Mucosa of descending colon (tissue), 3 donors: ENCODE measurements around the gene PRDM16. TPM values are rescaled to one million over a fixed set of nuclear protein-coding genes. Genes with fewer than 3 reads are reported as not detected.
A peak's percentile ranks its signal among the peaks of the same experiment; 100 is the strongest.

Source experiments
- ATAC-seq: fragments of 200-7000 bp; cut with Tn5 transposase; one replicate; pipeline ENCODE4 v1.9.1; 2020; ENCODE audit warnings: mild to moderate bottlenecking, moderate library complexity
- DNase-seq, 3 donors: peaks; one replicate each; pipeline ENCODE4 v3.0.0-alpha.2; 2020
- H3K36me3 ChIP-seq: fragments of 200-600 bp; one replicate; pipeline ENCODE4 v1.8.0; 2021; ENCODE audit warnings: low read depth, mild to moderate bottlenecking
- H3K4me1 ChIP-seq: fragments of 200-600 bp; one replicate; pipeline ENCODE4 v1.8.0; 2021; ENCODE audit warnings: low read depth, mild to moderate bottlenecking
- H3K4me3 ChIP-seq: fragments of 200-600 bp; one replicate; pipeline ENCODE4 v1.8.0; 2021; ENCODE audit warnings: mild to moderate bottlenecking
- H3K9me3 ChIP-seq: fragments of 200-600 bp; one replicate; pipeline ENCODE4 v1.8.0; 2021; ENCODE audit warnings: mild to moderate bottlenecking
- CTCF ChIP-seq: fragments of 200-600 bp; IDR thresholded peaks from one replicate; pipeline ENCODE4 v1.8.0; 2022; ENCODE audit warnings: antibody characterized with exemption, mild to moderate bottlenecking
- intact Hi-C, 2 donors: fragments of 100-400 bp; cut with DNase I in 1 of 2; cut with micrococcal nuclease in 1 of 2; formaldehyde crosslinking; loops; one replicate each; pipeline versions ENCODE4 v1.11.0 to v1.11.1; 2022; cut with DNase I, micrococcal nuclease
- total RNA-seq, 3 donors: library from RNA; stranded (reverse); fragmentation: NEBNext Ultra II Directional in 2 of 3; extraction: Animal tissue kit (Norgen Biotek cat#: 25700) in 2 of 3; gene quantifications; one replicate each; pipeline versions ENCODE4 v1.2.1 to v1.2.4, GENCODE V29; 2021 to 2023
- donor health status: DM: no; HTN: no; CAD: no; lungs with moderate emphysema.
- donor health status: DM: no; HTN: no; CAD: no.
- donor health status: DM: no; HTN: yes; CAD: no.

The PRDM16 gene
- total RNA-seq, 3 donors from 2014 or later = 1.6 to 2.5 (median 2.4) TPM

DNA sequence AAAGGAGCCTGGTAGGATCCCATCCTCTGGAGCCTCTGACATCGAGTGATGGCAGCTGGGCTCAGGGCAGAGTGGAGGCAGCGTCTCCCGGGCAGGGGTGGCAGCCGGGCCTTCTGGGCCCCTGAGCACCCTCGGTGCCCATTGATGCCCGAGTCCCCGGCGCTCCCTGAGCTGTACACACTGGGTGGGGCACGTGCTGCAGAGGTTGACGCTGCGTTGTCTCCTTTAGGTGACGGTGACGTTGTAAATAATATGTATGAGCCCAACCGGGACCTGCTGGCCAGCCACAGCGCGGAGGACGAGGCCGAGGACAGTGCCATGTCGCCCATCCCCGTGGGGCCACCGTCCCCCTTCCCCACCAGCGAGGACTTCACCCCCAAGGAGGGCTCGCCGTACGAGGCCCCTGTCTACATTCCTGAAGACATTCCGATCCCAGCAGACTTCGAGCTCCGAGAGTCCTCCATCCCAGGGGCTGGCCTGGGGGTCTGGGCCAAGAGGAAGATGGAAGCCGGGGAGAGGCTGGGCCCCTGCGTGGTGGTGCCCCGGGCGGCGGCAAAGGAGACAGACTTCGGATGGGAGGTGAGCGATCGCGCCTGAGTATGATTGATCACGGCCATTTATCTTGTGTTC lies 117.0 kb downstream of the PRDM16 start:
- DNase-seq (no peak), ATAC-seq (no peak)
- no peaks in the 10 kb centered on the region for H3K36me3 ChIP-seq
- H3K9me3 ChIP-seq = no peaks in the 10 kb centered on the region
- H3K4me3 ChIP-seq = no peak overlapping the region
- TF ChIP-seq CTCF = no peak
- intact Hi-C loops = no loop called here
- no peaks in the 10 kb centered on the region for H3K4me1 ChIP-seq

- no peaks in the 10 kb centered on the region for H3K36me3 ChIP-seq
- TF ChIP-seq CTCF = no peak
- no peaks in the 10 kb centered on the region for H3K4me1 ChIP-seq
- H3K4me3 ChIP-seq = no peak overlapping the region
- intact Hi-C loops = no loop called here
- no peaks in the 10 kb centered on the region for H3K9me3 ChIP-seq
- DNase-seq (peak in 2 of 3 donors; percentile 52 to 61), ATAC-seq (peak; percentile 60)
These were observed 117.5 kb downstream of the PRDM16 start for GRCh38 chr1:3186526-3186921.

- intact Hi-C loops = no loop called here
- no peaks in the 10 kb centered on the region for H3K9me3 ChIP-seq
- no peak for DNase-seq
- ATAC-seq = no peak
- no peak for TF ChIP-seq CTCF
- H3K36me3 ChIP-seq = no peaks in the 10 kb centered on the region
- no peak overlapping the region for H3K4me3 ChIP-seq
- H3K4me1 ChIP-seq = no peaks in the 10 kb centered on the region
These were observed 118.6 kb downstream of the PRDM16 start for GRCh38 chr1:3187415-3188149.

GRCh38 chr1:3188150-3188971 lies 119.4 kb downstream of the PRDM16 start:
- no peaks in the 10 kb centered on the region for H3K4me1 ChIP-seq
- DNase-seq = no peak
- H3K4me3 ChIP-seq = no peak overlapping the region
- no peaks in the 10 kb centered on the region for H3K9me3 ChIP-seq
- no peak for ATAC-seq
- H3K36me3 ChIP-seq = no peaks in the 10 kb centered on the region
- intact Hi-C loops = no loop called here
- no peak for TF ChIP-seq CTCF

DNA sequence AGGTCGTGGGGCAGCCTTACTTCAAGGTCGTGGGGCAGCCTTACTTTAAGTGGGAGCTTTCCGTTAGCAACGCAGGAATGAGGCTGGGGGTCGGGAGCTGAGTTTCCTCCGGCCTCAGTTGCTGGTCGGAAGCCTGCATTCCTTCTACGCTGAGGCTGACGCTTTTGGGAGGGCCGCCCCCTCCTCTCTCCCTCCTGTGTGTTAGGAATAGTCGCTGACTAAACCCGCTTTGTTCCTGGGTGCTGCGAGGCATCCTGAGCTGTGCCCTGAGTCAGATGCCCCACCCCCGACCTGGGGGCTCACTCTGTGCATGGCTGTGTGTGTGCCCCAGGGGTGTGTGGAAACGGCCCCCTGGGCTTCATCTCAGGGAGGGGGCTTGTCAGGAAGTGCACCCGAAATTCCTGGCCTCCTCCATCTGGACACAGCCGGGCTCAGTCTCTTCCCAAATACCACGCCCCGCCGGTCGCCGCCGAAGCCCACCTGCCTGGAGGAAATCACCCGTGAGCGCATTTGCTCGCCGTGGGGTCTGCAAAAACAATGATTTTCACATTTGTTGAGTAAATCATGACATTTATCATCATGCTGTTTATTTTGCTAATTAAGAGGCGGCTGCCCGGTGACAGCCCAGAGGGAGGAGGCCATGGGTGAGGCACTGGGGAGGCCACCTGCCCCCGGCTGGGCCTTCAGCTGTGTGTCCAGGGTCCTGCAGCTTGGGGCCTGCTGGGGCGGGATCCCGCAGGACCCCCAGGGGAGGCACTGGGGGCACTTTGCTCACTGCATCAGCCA lies 121.4 kb downstream of the PRDM16 start:
- no peak overlapping the region for H3K4me3 ChIP-seq
- ATAC-seq = no peak
- H3K36me3 ChIP-seq = no peaks in the 10 kb centered on the region
- intact Hi-C loops = no loop called here
- no peak for DNase-seq
- no peaks in the 10 kb centered on the region for H3K4me1 ChIP-seq
- H3K9me3 ChIP-seq = no peaks in the 10 kb centered on the region
- TF ChIP-seq CTCF = no peak
